ENCODE measurements around the gene NDUFAF8. TPM values are rescaled to one million over a fixed set of nuclear protein-coding genes. Genes with fewer than 3 reads are reported as not detected.

The NDUFAF8 gene
- total RNA-seq, 1 donor from 2014 or later: 38.9 TPM

DNA sequence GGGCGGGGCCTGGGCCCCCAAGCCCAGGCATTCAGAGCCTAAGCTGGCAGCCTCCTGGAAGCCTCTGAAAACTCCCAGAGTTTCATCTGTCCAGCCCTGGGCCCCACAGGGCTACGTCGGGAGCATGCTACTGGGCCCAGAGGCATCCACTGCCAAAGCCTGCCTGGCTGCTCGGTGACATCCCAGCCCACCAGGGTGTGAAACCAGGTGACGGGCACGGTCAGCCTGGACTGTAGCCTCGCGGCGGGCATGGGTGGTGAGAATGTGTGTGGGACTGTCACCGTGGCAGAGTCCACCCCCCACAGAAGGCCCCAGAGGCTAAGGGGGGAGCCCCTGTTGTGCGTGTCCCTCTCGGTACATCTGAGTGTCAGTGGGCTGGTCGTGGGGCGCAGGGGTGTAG, 47.5 kb upstream of the NDUFAF8 start:
- Mint-ChIP-seq H3K27ac (ENCODE audit: unreplicated experiment) (no peak overlapping the region), H3K27me3 (ENCODE audit: unreplicated experiment) (no peaks in the 10 kb centered on the region), H3K9me3 (ENCODE audit: unreplicated experiment) (no peaks in the 10 kb centered on the region), H3K36me3 (ENCODE audit: unreplicated experiment) (peaks cover 2% of the 10 kb centered on the region), H3K4me1 (ENCODE audit: unreplicated experiment) (no peaks in the 10 kb centered on the region), H3K4me3 (ENCODE audit: unreplicated experiment) (no peak overlapping the region)
- TF ChIP-seq, protein P1, sequence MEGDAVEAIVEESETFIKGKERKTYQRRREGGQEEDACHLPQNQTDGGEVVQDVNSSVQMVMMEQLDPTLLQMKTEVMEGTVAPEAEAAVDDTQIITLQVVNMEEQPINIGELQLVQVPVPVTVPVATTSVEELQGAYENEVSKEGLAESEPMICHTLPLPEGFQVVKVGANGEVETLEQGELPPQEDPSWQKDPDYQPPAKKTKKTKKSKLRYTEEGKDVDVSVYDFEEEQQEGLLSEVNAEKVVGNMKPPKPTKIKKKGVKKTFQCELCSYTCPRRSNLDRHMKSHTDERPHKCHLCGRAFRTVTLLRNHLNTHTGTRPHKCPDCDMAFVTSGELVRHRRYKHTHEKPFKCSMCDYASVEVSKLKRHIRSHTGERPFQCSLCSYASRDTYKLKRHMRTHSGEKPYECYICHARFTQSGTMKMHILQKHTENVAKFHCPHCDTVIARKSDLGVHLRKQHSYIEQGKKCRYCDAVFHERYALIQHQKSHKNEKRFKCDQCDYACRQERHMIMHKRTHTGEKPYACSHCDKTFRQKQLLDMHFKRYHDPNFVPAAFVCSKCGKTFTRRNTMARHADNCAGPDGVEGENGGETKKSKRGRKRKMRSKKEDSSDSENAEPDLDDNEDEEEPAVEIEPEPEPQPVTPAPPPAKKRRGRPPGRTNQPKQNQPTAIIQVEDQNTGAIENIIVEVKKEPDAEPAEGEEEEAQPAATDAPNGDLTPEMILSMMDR (IDR thresholded peaks at IDR 0.05): no peak
- no peak for DNase-seq (ENCODE audit: extremely low spot score, unreplicated experiment)

DNA sequence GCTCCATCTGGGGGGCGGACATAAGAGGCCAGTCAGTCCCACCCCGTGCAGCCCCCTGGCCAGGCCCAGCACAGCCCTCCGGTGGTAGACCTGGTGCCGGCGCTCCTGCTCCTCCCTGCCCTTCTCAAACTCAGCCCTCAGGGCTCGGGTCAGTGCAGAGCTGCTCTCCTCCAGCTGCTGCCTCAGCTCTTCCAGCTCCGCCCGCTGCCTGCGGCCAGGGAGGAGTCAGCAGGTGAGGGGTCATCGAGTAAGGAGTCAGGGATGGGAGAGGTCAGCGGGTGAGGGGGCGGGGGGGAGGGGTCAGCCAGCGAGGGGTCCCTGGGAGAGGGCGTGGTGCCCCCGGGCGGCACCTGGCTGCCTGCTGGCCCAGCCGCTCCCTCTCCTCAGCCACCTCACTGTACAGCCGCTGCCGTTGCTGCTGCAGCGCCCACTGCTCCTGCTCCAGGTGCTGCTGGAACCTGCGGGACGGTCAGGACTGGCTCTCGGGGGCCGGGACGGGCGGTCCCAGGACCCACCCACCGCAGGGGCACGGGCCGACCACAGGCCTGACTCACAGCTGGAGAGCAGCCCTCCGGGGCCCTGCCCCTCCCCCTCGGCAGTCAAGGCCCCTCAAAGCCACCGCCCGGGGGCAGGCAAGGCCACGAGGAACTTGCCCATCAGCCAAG, 46.6 kb upstream of the NDUFAF8 start:
- H3K27me3 Mint-ChIP-seq (ENCODE audit: unreplicated experiment): no peaks in the 10 kb centered on the region
- peaks cover 2% of the 10 kb centered on the region for H3K36me3 Mint-ChIP-seq (ENCODE audit: unreplicated experiment)
- no peak overlapping the region for H3K27ac Mint-ChIP-seq (ENCODE audit: unreplicated experiment)
- TF ChIP-seq, protein P1 (IDR thresholded peaks at IDR 0.05): no peak
- no peak overlapping the region for H3K4me3 Mint-ChIP-seq (ENCODE audit: unreplicated experiment)
- no peaks in the 10 kb centered on the region for H3K9me3 Mint-ChIP-seq (ENCODE audit: unreplicated experiment)
- DNase-seq (ENCODE audit: extremely low spot score, unreplicated experiment): no peak
- H3K4me1 Mint-ChIP-seq (ENCODE audit: unreplicated experiment): no peaks in the 10 kb centered on the region

DNA sequence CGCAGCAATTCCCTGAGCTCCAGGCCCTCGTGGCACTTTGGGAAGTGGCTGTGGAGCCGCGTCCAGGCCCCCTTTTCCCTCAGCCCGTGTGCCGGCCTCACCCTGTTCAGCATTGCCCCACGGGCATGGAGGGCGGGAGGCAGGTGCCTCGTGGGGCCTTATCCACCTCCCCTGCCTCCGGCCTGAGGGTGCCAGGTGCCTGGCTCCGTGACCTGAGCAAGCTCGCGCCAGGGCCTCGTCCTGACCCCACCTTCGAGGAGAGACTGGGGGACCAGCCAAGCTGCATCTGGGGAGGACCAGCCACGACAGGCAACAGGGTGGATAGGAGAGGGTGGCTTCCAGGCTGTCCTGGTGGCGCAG, 46.1 kb upstream of the NDUFAF8 start:
- TF ChIP-seq, protein P1 (IDR thresholded peaks at IDR 0.05): no peak
- Mint-ChIP-seq H3K27ac (ENCODE audit: unreplicated experiment) (no peak overlapping the region), H3K36me3 (ENCODE audit: unreplicated experiment) (peaks cover 2% of the 10 kb centered on the region), H3K4me3 (ENCODE audit: unreplicated experiment) (no peak overlapping the region), H3K27me3 (ENCODE audit: unreplicated experiment) (no peaks in the 10 kb centered on the region), H3K4me1 (ENCODE audit: unreplicated experiment) (no peaks in the 10 kb centered on the region), H3K9me3 (ENCODE audit: unreplicated experiment) (no peaks in the 10 kb centered on the region)
- no peak for DNase-seq (ENCODE audit: extremely low spot score, unreplicated experiment)

DNA sequence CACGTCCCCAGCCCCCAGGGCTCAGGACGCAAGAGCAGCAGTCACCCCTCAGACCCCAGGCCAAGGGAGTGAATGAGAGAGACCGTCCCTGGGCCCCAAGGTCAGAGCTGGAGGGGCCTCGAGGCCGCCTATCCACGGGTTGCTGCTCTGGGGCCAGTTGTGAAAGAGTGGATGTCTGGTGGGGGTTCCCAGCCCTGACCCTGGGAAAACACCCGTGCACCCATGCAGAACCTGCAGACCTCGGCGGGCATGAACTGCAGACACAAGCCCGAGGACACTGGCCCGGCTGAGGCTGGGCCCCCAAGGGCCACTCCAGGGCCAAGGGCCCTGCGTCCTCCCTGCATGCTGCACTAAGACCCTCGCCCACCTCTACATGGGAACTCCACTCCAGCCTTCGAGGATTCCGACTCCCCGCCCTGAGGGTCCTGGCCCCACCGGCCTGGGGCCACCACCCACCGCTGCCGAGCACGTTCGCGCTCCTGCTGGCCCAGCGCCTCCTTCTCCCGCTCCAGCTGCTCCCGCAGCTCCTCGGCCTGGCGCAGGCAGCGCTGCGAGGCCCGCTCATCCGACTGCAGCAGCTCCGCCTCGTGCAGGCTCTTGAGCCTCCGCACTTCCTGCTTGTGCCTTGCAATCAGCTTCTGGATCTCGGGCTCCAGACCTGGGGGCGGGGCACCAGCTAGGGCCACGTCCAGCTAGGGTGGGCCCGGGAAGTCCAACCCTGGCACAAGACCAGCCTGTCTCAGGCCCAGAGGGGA, 45.5 kb upstream of the NDUFAF8 start:
- DNase-seq (ENCODE audit: extremely low spot score, unreplicated experiment): no peak
- Mint-ChIP-seq H3K27ac (ENCODE audit: unreplicated experiment) (no peak overlapping the region), H3K4me3 (ENCODE audit: unreplicated experiment) (no peak overlapping the region), H3K36me3 (ENCODE audit: unreplicated experiment) (peaks cover 2% of the 10 kb centered on the region), H3K9me3 (ENCODE audit: unreplicated experiment) (no peaks in the 10 kb centered on the region), H3K4me1 (ENCODE audit: unreplicated experiment) (no peaks in the 10 kb centered on the region), H3K27me3 (ENCODE audit: unreplicated experiment) (no peaks in the 10 kb centered on the region)
- TF ChIP-seq, protein P1 (IDR thresholded peaks at IDR 0.05): no peak

DNA sequence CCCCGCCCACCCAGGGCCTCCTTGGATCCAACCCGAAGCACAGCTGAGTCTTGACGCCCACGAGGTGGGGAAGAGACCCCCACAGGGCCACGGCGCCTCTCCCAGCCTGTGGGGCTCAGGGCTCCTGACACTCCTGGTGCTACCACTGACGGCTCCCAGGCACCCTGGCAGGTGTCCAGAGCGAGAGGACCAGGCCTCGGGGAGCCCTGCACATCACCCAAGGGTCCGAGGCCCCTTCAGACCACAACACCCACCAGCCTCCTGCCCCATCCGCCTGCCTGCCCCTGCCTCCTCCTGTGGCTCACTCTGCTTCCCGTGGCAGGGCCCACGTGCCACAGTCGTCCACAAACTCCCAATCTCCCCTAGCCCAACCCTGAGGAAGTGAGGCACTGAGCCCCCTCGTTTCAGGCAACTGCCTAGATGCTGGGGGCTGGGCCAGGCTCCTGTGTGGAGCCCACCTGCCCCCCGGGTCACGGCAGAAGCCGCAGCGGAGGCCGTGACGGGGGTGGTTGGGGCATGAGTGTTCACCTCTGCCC, 44.8 kb upstream of the NDUFAF8 start:
- no peaks in the 10 kb centered on the region for H3K27me3 Mint-ChIP-seq (ENCODE audit: unreplicated experiment)
- no peaks in the 10 kb centered on the region for H3K36me3 Mint-ChIP-seq (ENCODE audit: unreplicated experiment)
- no peak overlapping the region for H3K27ac Mint-ChIP-seq (ENCODE audit: unreplicated experiment)
- TF ChIP-seq, protein P1 (IDR thresholded peaks at IDR 0.05): no peak
- H3K4me1 Mint-ChIP-seq (ENCODE audit: unreplicated experiment): no peaks in the 10 kb centered on the region
- no peaks in the 10 kb centered on the region for H3K9me3 Mint-ChIP-seq (ENCODE audit: unreplicated experiment)
- no peak for DNase-seq (ENCODE audit: extremely low spot score, unreplicated experiment)
- H3K4me3 Mint-ChIP-seq (ENCODE audit: unreplicated experiment): no peak overlapping the region
